GM12891 (cell line): ENCODE data around the gene CACNG8.

Experiments used
- DNase-seq: peaks from one replicate; pipeline ENCODE4 v3.0.0; 2011; ENCODE audit warnings: low spot score; ENCODE audit not compliant: insufficient read length
- FAIRE-seq: peaks from 2 replicates; lab custom pipeline; 2011; peaks lifted over from hg19 to GRCh38; lab: Jason Lieb, UNC
- PAX5 ChIP-seq: IDR thresholded peaks from 2 replicates; pipeline ENCODE4 v1.6.1; 2011; ENCODE audit warnings: low read length, moderate library complexity, mild to moderate bottlenecking; ENCODE audit not compliant: insufficient read depth, severe bottlenecking
- POLR2A ChIP-seq: IDR thresholded peaks from 2 replicates; pipeline ENCODE4 v1.6.1; 2011; ENCODE audit warnings: low read depth, low read length, control low read depth
- POLR2AphosphoS5 ChIP-seq: IDR thresholded peaks from 2 replicates; pipeline ENCODE4 v1.6.1; 2011; ENCODE audit warnings: low read depth, low read length, control low read depth
- POU2F2 ChIP-seq: IDR thresholded peaks from 2 replicates; pipeline ENCODE4 v1.6.1; 2011; ENCODE audit warnings: low read depth, mild to moderate bottlenecking, control low read depth, low read length, moderate library complexity
- SPI1 ChIP-seq: IDR thresholded peaks from 2 replicates; pipeline ENCODE4 v1.6.1; 2011; ENCODE audit warnings: low read depth, low read length, control low read depth
- TAF1 ChIP-seq: IDR thresholded peaks from 2 replicates; pipeline ENCODE4 v1.6.1; 2011; ENCODE audit warnings: low read depth, low read length, control low read depth

CACNG8 gene

DNA sequence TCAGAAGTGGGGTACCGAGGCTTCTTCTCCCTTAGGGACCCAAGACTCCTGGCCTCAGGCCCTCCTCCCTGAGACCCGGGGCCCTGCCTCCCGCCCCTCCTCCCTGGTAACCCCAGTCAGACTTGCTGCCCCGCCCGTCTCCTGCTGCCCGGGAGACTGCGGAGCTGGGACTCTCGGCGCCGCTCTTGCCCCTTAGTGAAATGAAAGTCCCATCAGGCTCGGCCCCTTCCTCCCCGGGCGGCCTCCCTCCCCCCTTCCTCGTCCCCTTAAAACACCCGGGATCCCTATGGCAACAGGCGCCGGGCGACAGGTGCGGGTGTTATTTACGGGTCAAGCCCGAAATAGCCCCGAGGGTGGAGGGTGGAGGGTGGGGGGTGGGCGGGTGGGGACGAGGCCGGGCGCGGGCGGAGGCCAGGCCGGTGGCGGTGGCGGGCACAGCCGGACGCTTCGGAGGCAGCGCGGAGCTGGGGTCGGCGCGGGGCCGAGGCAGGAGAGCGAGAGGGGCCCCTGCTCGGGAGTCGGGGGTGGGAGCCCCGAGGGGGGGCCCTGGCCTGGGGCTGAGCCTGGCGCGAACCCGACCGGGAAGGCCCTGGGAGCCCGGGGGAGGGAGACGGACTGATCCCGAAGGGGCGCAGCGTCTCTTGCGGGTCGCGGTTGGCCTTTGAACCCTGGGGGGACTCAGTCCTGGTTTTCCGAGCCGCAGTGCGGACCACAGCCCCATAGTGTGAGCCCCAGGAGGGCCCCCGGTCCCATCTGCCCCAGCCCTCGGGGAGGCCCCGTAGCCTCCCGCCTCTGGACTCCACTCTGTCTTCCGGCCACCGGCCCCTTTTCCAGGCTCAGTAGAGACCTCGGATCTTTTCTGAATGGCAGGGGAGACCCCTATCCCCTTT lies 28.7 kb downstream of the CACNG8 start, which contains the start of gene CACNG6:
Gene CACNG6, plus strand, starts transcription at position 414 of the 890 bp plus-strand sequence. CDS start 1,241 bp downstream, outside the sequence.
- no peak for TF ChIP-seq POLR2A
- TF ChIP-seq SPI1: no peak
- no peak for TF ChIP-seq POU2F2
- TF ChIP-seq PAX5: no peak
- FAIRE-seq (no peak), DNase-seq (no peak)

DNA sequence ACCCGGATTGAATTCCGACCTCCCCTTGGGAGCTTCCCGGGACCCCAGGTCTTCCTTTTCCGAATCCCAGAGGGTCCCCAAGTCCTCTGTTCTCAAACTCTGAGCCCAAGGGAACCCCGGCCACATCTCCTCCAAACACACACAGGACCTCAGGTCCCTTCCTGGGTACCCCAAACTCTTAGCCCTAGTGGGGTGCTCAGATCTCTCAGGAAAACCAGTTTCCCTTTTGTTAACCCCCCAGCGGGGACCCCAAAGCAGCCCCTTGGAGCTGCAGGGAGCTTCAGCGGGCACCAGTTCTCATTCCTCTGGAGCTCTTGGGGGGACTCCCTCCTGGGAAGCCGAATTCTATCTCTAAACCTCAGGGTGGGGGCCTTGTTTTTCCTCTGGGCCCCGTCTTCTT lies 29.5 kb downstream of the CACNG8 start:
- no peak for FAIRE-seq

DNA sequence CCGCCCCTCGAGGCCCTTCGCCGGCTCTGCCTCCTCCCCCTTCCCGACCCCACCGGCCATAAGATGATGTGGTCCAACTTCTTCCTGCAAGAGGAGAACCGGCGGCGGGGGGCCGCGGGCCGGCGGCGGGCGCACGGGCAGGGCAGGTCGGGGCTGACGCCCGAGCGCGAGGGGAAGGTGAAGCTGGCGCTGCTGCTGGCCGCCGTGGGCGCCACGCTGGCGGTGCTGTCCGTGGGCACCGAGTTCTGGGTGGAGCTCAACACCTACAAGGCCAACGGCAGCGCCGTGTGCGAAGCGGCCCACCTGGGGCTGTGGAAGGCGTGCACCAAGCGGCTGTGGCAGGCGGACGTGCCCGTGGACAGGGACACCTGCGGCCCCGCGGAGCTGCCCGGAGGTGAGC lies 30.1 kb downstream of the CACNG8 start:
- no peak for DNase-seq
- no peak for FAIRE-seq
- TF ChIP-seq SPI1 (no peak), POLR2A (no peak), TAF1 (no peak), POU2F2 (no peak), POLR2AphosphoS5 (no peak), PAX5 (no peak)

More for the DNA sequence above, 29.5 kb downstream of the CACNG8 start:
- no peak for DNase-seq
- TF ChIP-seq POU2F2 (no peak), TAF1 (no peak), POLR2A (no peak), PAX5 (no peak), POLR2AphosphoS5 (no peak), SPI1 (no peak)

DNA sequence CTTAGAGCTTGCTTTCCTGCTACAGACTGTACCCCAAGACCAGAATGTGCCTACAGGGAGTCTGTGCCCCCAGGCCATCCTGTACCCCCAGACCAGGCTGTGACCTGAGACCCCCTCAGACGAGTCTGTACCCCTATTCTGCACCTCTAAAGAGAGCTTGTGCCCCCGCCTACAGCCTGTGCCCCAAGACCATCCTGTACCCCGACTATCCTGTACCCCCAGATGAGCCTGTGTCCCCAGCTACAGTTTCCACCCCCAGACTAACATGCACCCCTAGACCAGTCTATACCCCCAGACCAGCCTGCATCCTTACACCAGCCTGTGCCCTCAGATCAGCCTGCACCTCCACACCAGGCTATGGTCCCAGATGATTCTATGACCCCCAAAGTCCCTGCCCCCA lies 30.7 kb downstream of the CACNG8 start:
- no peak for TF ChIP-seq POLR2A
- TF ChIP-seq POLR2AphosphoS5: no peak
- no peak for TF ChIP-seq SPI1
- TF ChIP-seq PAX5: no peak
- TF ChIP-seq TAF1: no peak
- TF ChIP-seq POU2F2: no peak
- no peak for FAIRE-seq
- no peak for DNase-seq

DNA sequence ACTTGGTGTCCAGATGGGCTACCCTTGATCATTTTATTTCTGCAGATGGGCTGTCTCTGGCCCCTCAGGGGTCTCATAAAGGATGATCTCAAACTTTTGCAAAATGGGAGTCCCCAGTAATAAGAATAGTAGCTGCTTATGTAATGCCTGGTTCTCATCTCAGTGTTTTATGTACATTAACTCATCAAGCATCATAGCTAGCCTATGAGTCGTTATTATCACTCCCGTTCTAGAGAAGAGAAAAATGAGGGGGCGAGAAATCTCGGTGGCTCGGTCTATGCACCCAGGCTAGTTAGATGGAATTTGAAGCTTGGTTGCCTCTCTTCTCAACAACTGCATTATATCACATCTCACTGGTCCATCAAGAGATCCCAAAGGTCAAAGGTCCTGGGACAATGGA lies 32.1 kb downstream of the CACNG8 start:
- FAIRE-seq: no peak
- no peak for DNase-seq

DNA sequence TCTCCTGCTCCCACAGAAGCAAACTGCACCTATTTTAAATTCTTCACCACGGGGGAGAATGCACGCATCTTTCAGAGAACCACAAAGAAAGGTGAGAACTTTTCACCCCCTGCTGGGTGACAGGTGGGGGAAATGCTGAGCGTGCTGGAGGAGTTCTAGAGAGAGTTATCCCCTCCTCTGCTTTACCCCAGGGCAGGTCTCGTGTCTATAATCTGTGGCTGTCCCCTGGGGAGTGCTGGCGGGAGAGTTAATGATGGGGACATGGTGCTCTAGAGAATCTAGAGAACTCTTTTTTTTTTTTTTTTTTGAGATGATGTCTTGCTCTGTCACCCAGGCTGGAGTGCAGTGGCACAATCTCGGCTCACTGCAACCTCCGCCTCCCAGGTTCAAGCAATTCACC lies 35.5 kb downstream of the CACNG8 start:
- FAIRE-seq: no peak
- TF ChIP-seq POLR2AphosphoS5: no peak
- TF ChIP-seq SPI1: no peak
- TF ChIP-seq TAF1: no peak
- no peak for TF ChIP-seq PAX5
- TF ChIP-seq POLR2A: no peak
- no peak for TF ChIP-seq POU2F2

More for the DNA sequence above, 32.1 kb downstream of the CACNG8 start:
- TF ChIP-seq SPI1 (no peak), PAX5 (no peak), POLR2A (no peak), POU2F2 (no peak), TAF1 (no peak), POLR2AphosphoS5 (no peak)

DNA sequence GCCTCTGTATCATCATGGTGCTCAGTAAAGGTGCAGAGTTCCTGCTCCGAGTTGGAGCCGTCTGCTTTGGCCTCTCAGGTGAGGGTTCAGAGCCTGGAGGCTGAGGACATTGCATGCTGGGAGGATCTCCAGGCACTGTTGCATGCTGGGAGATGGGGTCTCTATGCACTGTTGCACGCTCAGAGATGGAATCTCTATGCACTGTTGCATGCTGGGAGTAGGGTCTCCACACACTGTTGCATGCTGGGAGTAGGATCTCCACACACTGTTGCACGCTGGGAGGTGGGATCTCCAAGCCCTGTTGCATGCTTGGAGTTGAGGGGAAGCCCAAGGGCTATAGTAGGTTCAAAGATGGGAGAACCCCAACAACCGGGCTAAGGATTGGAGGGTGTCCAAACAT lies 37.0 kb downstream of the CACNG8 start:
- TF ChIP-seq PAX5 (no peak), POLR2A (no peak), SPI1 (no peak), POLR2AphosphoS5 (no peak), TAF1 (no peak), POU2F2 (no peak)
- FAIRE-seq: no peak
- no peak for DNase-seq

More for the DNA sequence above, 35.5 kb downstream of the CACNG8 start:
- DNase-seq: no peak

DNA sequence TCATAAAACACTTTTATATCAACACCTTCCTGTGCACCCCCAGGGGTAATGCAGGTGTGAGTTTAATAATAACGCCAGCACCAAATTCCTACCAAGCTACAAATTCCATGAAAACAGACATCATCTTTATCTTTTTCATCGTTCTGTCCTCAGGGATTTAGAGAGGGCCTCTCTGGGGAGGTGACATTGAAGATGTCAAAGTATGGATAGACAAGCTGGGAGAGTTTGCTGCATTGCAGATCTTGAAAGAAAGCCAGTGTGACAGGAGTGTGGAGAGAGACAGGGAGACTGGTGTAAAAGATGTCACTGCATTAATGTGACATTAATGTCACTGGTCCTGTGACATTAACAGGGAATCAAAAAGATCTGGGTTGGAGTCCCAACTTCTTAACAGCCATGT lies 38.8 kb downstream of the CACNG8 start:
- TF ChIP-seq POU2F2: no peak
- TF ChIP-seq POLR2AphosphoS5: no peak
- no peak for TF ChIP-seq TAF1
- no peak for TF ChIP-seq POLR2A
- no peak for TF ChIP-seq SPI1
- no peak for TF ChIP-seq PAX5
- FAIRE-seq (no peak), DNase-seq (no peak)

DNA sequence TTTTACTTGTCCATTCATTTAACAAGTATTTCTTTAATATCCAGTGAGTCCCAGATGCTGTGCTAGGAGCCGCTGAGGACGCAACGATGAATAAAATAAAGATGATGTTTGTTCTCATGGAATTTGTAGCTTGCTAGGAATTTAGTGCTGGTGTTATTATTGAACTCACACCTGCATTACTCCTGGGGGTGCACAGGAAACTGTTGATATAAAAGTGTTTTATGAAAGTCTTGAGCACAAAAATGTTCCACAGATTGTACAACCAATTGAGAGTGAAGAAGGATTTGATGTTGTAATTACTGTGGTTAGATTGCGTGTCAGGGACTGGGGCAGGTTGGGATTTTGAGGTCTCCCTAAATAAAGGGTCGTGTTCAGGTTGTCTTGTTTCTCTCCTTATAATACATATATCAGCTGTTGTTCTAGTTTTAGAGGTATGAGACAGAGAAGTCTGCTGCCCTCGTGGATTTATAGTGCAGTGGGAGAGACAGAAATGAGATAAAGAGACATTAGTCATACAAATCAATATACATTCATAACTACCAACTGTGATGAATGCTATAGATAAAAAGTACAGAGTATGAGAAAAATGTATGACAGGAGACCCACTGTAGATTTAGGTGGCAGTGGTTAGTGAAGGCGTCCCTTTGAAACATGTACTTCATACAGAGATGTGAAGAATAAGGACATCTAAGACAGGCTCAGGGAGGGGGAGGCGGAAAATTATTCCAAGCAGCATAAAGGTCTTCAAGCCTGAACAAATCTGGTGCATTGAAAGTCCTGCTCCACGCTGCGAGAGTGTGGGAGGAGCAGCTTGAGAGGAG lies 40.0 kb downstream of the CACNG8 start:
- FAIRE-seq (no peak), DNase-seq (no peak)
- no peak for TF ChIP-seq SPI1
- TF ChIP-seq POLR2AphosphoS5: no peak
- TF ChIP-seq TAF1: no peak
- TF ChIP-seq PAX5: no peak
- TF ChIP-seq POLR2A: no peak
- TF ChIP-seq POU2F2: no peak
